ENCODE measurements around the gene OARD1.

DNA sequence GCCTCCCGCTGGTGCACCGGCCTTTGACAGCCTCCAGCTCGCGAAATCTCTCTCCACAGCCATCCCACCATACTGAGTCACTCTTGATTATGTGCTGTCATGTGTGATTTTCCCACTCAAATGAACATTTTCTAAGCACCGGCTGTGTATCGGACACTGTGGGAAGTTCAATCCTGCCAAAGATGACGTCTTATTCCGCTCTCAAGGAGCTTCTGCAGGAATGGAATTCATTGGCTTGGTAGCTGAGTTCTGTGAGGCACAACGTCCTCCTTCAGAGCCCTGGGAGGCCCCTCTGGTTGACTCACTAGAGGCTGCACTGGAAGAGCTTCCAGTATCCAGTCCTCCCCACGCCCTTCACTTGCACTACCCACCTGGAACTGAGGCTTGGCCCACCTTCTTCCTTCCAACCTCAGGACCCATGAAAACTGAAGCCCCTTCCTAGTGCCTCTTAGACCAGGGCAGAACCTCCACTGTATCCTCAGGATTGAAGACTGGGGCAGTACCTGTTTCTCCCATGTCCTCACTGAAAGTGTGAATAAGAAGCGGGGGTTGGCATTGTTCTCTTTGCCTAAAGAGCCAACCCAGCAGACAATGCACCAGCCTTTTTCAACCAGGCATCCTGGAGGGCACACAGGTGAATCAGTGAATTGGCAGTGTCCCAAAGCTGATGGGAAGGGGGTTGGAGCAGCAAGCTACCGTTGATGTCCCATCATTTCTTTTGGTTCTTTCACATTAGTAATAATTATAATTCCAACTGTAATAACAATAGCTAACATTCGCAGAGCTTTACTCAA is 34.9 kb downstream of the OARD1 start:
- TF ChIP-seq, protein P1, sequence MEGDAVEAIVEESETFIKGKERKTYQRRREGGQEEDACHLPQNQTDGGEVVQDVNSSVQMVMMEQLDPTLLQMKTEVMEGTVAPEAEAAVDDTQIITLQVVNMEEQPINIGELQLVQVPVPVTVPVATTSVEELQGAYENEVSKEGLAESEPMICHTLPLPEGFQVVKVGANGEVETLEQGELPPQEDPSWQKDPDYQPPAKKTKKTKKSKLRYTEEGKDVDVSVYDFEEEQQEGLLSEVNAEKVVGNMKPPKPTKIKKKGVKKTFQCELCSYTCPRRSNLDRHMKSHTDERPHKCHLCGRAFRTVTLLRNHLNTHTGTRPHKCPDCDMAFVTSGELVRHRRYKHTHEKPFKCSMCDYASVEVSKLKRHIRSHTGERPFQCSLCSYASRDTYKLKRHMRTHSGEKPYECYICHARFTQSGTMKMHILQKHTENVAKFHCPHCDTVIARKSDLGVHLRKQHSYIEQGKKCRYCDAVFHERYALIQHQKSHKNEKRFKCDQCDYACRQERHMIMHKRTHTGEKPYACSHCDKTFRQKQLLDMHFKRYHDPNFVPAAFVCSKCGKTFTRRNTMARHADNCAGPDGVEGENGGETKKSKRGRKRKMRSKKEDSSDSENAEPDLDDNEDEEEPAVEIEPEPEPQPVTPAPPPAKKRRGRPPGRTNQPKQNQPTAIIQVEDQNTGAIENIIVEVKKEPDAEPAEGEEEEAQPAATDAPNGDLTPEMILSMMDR (IDR thresholded peaks at IDR 0.05; ENCODE audit: poor library complexity) = no peak
- no peak for TF ChIP-seq EZH2 (IDR thresholded peaks at IDR 0.05; ENCODE audit: borderline replicate concordance)
